Stimulated activated CD4-positive, alpha-beta T cell treated with anti-CD3 and anti-CD28 coated beads, Interleukin-1b, Interleukin-23, amount 100 ng/mL, for 1 hour (primary cell): ENCODE data around the gene OST4.

Experiments used
- DNase-seq, 2 donors: peaks; one replicate each; pipeline ENCODE4 v3.0.0-alpha.2; 2020; ENCODE audit warnings: low read depth in 2 of 2

The OST4 gene

DNA sequence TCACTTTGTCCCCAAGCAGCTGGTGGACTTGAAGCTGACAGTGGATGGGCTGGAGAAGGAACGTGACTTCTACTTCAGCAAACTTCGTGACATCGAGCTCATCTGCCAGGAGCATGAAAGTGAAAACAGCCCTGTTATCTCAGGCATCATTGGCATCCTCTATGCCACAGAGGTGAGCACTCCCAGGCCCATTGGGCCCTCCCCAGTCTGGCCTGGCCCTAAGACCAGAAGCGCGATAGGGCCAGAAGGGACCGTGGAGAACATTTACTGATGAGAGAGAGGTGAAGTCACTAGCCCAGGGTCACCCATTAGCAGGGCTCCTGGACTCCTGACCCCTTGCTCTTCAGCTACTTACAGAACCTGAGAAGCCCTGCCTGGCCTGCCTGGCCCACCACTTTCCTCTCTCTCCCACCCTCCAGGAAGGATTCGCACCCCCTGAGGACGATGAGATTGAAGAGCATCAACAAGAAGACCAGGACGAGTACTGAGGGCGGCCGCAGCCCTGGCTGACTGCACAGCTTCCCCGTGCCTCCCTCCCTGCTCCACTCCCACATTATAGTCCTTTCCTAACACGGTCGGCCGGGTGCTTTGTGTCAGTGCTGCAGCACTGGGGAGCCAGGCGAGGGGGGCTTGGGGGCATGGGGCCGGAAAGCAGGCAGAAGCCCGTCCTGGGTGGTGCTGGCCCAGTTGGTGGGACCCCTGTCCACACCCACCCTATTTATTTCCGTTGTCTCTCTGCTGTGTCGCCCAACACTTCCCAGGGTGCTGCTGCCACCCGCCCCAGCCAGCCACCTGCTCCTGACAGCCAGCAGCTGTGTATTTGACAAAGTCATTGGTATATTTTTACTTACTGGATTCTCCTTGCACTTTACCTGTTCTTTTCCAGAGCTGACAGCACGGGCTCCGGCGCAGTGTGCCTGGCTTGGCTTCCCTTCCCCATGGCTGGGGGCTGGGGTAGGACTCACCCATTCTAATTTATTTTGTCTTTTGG, 45.3 kb downstream of the OST4 start:
- no peak for DNase-seq

DNA sequence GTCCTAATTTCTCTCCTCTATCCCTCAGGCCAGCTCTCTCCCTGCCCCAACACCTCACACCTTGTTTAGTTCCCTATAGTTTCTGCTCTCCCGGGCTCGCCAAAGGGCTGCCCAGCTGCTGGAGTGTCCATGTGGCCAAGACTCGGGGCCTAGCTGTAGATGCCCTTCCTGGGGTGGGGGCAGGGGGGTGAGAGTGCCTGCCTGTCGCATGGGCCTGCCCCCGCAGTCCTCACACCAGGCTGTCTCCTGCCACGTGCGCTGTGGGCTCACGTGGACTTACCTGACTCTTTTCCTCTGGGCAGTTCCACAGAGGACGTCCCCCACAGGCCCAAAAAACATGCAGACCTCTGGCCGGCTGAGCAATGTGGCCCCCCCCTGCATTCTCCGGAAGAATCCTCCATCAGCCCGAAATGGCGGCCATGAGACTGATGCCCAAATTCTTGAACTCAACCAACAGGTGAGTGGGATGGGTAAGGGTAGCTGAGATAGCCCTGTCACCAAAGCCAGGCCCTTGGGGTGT, 46.1 kb downstream of the OST4 start:
- DNase-seq, result no peak

DNA sequence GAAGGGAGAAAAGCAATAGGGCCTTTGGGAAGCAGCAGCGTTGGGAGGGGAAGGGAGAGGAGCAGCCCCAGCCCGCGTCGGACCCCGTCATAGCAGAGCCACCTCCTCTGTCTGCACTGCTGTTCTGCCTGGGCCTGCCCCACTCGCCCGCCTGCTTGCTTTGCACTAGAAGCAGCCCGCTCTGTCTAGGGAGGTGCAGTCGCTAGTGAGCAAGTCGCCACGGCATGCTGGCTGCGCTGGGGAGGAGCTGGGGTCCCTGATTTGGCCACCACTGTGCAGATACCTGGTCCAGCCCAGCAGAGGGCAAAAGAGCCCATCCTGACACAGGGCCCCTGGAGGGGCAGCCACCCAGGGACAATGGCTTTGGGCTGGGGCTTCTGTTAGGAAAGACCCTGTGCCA, 46.6 kb downstream of the OST4 start:
- DNase-seq, result no peak

- DNase-seq, result no peak
These were observed 47.3 kb downstream of the OST4 start for GRCh38 chr2:27024188-27024587.

GRCh38 chr2:27023740-27024139, 47.7 kb downstream of the OST4 start:
- no peak for DNase-seq

DNA sequence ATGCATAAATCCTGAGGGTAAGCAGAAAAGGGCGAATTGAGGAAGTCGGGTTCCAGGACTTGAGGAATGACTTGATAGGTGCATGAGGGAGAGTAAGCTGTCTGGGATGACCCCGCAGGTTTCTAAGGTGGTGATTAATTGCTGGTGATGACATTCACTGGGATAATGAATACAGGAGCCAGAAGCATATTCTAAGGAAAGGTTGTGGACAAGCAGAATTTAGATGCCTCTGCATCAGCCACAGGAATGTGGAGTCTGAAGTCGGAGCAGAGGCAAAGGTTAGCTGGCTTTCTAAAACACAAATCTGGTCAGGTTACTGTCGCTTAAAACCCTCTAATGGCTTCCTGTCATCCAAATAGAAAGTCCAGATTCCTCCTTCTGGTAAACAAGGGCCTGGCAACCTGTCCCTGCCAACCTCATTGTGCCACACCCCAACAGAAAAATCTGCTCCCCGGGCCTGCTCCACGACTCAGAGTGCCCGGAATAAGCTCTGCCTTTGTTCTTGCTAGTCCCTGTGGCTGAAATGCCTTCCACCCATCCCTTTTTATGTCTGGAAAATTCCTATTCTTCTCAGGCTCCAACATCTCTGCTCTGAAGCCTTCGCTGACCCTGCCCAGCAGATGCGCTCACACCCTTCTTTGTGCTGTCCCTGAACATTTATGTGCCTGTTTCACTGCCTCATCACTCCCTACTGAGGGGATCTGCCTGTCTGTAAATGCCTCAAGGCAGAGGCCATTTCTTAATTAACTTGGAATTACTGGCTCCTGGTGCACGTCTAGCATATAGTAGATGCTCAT, 50.0 kb downstream of the OST4 start:
- DNase-seq, result no peak
